GM21423 (cell line): ENCODE data around the gene EFNB3.

Source experiments
- ATAC-seq: cut with Tn5 transposase; IDR thresholded peaks from one replicate; pipeline ENCODE4 v1.9.1; 2021; ENCODE audit warnings: mild to moderate bottlenecking, moderate library complexity; ENCODE audit not compliant: unreplicated experiment

The EFNB3 gene

DNA sequence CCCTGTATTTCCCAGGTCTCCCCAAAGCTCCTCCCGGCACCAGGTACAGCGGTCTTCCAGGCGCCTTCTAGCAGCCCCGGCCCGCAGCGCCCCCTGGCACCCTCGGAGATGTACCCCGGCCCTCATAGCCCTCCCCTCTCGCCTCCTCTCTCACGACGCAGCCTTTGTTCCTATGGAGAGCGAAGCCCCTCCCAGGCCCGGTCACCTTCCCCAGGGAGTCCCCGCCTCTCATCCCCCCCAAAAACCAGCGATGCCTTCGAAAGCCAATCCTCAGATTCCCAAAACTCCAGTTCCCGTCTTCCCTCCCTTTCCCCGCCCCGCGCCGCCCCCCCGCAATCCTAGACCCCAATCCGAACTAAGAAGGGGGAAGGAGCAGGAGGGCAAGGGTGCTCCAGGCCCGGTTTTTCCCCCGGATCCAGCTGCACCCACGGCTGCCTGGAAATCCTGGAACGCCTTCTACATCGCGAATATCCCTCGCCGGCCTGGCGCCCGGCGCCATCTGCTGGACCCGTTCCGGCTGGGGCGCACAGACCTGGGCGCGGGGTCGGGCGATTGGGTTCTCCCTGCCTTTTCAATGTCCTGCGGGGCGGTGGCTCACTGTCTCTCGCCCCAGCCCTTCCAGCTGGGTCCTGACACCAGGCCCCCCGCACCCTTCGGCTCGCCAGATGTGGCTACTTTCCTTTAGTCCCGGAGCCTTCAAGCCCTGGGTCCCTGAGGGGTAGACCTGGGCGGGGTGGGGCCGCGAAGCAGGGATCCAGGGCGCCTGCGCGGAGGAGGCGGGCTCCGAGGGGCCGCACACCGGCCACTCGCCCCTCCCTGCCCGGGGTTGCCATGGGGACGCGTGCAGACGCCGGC is 12.1 kb downstream of the EFNB3 start, which contains the start of gene DNAH2:
Gene DNAH2 (plus strand): TSS at position 844 of the 855 bp plus-strand sequence. CDS start 1,991 bp downstream, outside the sequence.
- ATAC-seq = no peak

DNA sequence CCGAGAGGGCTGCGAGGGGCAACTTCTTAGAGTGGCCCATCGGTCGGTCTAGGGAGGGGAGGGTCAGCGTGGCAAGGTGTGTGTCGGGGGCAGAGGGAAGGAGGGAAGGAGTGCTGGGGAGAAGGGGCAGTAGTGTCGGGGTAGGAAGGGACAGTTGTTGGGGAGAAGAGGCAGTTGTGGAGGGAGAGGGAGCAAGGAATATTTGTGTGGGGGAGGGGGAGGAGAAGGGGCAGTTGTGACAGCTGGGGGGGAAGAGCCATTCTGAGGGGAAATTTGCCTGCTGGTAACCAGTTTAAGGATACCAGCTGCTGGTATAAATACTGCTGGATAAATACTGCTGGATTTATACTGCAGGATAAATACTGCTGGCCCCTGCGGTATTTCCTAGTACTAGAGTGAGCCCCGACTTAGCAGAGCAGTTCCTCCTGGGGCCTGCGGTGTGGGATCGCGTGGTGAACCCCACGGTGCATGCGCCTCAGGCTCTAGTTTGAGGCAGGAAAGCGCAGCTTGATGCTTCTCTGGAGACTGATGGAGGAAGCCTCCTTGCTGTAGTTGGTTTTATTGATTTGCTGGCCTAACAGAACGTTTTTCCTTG is 12.9 kb downstream of the EFNB3 start:
- no peak for ATAC-seq

DNA sequence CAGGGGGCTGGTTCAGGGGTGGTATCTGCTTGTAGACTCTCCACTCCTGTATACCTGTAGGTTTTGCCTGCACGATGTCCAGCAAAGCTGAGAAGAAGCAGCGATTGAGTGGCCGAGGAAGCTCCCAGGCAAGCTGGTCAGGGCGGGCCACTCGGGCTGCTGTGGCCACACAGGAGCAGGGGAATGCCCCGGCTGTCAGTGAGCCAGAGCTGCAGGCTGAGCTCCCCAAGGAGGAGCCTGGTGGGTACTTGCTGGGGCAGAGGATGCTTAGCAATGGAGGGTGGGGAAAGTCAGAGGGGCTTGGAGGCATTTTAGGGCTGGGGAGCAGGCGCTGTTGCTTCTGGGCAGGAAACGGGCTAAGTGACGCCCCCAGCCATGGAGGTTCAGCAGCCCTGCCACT is 14.7 kb downstream of the EFNB3 start:
- no peak for ATAC-seq

DNA sequence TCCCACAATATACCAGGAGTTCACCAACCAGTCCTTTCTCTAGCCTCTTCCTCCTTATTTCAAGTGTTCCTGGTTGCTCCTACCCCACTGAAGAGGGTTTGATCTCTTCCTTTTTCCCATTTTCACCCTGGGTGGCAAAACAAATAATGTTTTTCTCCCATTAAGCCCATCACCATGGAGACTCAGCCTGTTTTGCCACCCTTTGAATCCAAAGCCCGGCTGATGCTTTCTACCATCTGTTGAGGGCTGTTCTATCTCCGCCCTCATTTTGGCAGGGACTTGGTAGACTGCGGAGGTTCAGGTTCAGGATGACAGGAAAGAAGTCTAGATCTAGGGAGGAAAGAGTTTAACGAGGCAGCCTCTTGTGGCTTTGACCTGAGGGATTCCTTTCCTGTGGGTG is 15.1 kb downstream of the EFNB3 start:
- no peak for ATAC-seq

DNA sequence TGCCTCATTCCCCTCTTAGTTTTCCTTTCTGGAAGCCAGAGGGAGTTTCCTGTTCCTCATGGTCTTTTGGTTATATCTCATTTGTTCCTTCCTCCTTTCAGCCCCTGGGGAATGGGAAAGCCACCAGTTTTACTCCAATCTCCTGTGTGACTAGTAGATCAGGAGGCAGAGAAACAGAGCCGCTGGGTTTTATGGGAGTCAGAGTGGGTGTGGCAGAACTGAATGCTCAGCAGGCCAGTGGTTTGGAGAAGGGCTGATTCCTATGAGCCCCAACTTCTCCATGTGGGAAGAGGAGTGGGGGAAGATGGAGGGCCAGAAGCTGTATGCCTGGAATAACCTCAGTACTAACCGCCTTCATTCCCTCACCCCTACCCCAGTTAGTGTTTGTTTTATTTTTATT is 16.6 kb downstream of the EFNB3 start:
- no peak for ATAC-seq

DNA sequence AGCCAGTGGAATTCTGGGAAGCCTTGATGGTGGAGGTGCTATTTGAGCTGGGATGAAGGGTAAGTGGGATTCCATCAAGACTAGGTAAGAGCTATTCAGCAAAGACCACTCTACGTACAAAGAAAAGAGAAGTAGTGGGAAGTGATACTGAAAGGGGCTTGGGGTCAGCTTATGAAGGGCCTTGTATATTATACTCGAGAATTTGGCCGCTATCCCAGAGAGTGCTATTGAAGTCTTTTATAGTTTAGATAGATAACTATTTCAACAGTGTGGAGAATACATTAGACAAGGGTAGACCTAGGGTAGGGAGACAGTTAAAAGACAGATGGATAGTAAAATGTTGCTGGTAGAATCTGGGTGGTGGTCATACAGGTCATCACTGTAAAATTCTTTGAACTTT is 22.9 kb downstream of the EFNB3 start:
- no peak for ATAC-seq

DNA sequence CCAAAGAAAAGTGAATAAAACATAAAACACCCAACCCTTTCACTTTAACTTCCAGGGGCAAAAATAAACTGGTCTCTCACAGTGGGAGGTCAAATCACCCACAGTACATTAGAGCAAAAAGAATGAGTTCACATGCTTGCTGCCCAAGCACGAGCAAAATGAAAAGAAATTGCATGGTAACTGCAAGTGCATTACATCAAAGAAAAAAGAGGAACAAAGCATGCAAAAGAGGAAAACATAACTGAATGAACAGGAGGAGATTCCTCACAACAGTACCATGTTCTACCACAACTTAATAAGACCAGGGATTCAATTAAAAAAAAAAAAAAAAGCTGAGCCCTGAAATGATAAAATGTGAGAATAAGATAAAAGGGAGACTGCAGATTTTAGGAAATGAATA is 24.8 kb downstream of the EFNB3 start:
- no peak for ATAC-seq

DNA sequence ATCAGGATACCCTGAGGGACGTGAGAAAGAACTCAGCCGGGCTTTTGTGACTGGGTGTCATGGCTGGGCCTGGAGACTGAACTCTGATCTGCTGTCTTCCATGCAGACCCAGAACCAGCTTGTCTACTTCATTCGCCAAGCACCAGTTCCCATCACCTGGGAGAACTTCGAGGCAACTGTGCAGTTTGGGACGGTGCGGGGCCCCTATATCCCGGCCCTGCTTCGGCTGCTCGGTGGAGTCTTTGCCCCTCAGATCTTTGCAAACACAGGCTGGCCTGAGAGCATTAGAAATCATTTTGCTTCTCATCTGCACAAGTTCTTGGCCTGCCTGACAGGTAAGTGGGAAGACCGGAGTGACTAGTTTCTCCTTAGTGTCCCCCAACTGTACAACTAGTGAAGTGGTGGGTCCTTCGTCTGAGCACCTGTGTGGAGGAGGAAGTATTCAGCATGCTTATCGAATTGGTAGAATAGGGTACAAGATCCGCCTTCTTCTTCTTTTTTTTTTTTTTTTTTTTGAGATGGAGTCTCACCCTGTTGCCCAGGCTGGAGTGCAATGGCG is 28.1 kb downstream of the EFNB3 start:
- ATAC-seq = no peak

DNA sequence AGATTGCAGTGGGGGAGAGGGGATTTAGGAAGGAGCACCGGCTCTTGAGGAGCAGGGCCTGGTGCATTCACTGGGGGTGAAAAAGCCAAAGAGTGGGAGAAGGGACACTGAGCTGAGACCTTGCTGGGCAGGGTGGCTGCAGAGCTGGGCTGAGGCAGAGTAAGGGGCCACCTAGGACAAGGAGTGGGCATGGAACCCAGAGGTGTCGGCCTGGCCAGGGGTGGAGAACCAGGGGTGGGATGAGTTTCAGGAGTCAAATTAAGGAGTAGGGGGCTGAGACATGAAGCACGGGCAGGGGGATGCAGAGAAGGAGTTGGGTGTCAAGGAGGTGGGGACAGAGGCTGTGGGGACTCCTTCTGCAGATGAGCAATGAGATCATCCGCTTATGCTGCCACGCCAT is 32.6 kb downstream of the EFNB3 start:
- no peak for ATAC-seq

DNA sequence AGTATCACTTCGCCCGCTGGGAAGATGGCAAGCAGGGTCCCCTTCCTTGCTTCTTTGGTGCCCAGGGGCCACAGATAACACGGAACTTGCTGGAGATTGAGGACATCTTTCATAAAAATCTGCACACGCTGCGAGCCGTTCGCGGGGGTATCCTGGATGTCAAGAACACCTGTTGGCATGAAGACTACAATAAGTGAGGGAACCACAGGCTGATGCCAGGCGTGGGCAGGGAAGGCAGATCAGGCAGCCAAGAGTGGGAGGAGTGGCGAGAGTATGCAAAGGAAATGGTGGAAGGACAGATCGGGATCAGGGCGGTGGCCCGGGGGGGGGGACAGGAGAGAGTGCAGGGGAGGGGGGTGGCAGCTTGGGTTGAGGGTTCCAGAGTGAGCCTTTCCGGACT is 34.7 kb downstream of the EFNB3 start:
- no peak for ATAC-seq

DNA sequence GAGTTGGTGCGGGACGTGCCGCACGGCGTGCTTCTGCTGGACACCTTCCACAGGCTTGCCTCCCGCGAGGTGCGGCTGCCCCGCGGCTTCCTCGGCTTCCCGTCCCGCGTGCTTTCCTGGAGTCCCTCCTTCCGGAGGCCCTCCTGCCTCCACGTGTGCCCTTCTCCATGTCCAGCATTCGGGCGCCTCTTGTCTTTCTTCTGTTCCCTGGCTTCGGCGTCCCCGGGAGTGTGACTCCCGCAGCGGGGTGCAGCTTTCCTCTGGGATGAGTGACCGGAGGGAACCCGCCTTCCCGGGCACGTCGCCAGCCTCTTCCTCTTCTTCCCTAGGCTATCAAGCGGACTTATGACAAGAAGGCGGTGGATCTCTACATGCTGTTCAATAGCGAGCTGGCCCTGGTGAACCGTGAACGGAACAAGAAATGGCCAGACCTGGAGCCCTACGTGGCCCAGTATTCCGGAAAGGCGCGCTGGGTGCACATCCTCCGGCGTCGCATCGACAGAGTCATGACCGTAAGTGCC is 35.5 kb downstream of the EFNB3 start:
- no peak for ATAC-seq

DNA sequence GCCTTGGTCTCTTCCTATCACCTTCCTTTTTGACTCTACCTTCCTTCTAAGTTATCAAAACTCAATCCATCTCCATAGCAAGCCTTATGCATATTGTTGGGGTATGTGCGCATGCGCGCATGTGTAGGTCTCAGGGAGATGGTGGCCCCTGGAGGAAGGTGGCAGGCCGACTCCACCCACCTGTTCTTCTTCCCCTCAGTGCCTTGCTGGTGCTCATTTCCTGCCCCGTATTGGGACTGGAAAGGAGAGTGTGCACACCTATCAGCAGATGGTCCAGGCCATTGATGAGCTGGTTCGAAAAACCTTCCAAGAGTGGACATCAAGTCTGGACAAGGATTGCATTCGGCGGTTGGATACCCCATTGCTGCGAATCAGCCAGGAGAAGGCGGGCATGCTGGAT is 37.7 kb downstream of the EFNB3 start:
- no peak for ATAC-seq

DNA sequence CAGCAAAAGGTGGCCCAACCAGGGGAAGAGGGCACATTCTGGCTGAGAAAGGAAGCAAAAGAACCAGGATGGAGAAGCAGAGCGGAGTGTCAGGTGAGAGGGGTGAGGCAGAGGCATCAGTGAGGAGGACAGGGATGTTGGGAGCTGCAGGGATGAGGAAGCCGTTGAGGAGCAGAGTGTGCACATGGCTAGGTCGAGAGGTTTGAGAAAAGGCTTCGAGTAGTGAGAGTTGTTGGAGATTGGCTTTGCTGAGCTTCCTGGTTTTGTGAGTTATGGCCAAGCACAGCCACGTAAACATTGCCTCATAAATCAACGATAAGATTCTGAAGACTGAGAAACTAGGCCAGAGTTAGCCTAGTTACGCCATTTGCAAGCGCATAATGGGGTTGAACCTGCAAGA is 39.4 kb downstream of the EFNB3 start:
- ATAC-seq = no peak

DNA sequence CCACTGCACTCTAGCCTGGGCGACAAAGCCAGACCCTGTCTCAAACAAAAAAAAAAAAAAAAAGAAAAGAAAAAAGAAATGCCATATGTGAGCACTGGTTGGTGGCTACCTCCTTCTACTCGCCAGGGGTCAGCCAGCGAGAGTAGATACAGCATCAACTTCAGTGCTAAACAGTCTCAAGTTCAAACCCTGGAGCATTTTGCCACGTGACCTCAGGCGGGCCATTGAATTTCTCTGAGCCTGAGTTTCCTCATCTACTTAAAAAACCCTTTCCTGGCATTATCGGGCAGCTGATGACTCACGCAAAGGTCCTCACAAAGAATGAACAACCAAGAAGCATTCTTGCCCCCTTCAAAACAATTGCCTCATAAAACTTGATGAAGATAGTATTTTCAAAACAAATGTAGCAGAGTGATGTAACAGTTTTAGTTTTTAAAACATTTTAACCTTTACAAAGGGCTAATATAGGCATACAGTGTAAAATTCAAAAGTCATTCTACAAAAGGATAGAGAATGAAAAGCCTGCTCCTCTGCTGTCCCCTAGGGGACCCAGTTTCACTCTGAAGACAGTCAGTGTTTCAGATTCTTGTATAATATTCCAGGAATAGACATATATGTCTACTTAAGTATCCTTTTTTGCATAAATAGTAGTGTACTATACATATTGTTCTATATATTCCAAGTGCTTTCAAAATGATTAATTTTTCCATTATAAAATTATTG is 40.9 kb downstream of the EFNB3 start:
- no peak for ATAC-seq

DNA sequence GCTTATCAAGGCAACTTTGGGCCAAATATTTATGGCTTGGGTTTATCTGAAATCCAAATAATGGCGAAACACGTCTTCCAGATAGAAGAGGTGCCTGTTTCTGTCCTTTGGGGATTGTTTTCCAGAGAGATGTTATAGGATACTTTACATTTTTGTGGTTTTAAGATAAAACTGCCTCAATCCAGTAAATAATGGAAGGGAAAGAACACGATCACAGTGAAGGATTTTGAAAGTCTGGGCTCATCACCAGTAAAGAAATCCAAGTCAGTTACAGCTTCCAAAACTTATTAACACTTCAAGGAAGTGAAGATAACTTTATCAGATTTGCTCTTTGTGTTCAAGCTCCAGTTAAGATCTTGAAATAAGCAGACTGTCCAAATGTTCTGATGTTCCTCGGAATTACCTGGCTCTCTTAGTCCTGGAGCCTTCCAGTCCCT is 42.7 kb downstream of the EFNB3 start:
- no peak for ATAC-seq

DNA sequence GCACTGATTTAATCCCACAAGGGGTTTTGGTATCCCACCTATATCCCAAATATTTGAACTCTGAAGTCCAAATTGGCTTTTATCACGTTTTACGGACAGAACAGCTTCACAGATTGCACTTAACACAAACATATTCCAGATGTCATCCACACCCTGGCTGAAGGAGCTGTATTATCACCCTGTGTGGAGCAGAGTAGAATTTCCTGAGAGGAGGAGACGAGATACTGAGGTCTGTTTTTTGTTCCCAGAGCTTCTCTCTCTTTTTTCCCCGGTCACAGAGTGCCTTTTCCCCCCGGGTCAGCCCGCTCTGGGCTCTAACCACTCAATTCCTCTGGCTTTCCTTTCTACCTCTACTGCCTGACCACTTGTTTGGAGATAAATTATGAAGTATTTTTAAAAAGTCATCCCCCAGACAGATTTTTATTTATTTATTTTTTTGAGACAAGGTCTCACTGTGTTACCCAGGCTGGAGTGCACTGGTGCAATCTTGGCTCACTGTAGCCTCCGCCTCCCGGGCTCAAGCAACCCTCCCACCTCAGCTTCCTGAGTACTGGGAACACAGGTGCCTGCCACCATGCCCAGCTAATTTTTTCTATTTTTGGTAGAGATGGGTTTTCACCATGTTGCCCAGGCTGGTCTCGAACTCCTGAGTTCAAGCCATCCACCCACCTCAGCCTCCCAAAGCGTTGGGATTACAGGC is 43.2 kb downstream of the EFNB3 start:
- ATAC-seq = no peak

DNA sequence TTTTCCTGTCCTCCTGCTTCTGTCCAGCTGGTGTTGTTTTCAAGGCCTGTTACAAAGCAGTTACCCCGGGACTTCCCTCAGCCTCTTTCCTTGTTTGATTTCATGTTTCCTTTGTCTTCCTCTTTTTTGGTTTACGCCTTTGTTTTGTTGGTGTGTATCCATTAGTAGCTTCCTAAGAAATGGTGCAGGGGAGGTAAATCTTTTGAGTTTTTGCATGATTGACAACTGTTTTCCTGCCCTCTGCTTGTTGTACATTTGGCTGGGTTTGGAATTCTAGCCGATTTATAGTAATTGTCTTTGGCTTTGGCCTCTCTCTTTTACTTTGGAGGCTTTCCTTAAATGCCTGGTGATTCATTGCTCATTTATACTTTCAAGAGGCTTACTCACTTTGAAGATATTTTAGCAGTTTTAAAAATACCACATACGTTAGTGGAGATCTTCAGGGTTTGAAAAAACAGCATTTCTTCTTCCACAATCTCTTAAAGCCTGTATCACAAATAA is 45.4 kb downstream of the EFNB3 start:
- ATAC-seq = no peak

DNA sequence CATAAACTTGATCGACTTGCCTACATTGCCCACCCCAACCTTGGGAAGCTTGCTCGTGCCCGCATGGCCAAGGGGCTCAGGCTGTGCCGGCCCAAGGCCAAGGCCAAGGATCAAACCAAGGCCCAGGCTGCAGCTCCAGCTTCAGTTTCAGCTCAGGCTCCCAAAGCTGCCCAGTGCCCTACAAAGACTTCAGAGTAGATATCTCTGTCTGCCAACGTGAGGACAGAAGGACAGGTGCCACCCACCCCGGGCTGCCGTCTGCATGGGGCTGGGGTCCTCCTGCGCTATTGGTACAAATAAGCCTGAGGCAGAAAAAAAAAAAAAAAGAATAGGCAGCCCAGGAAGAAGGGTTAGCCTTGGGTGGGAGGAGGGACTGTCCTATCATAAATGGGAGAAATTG is 49.7 kb downstream of the EFNB3 start:
- ATAC-seq = no peak

DNA sequence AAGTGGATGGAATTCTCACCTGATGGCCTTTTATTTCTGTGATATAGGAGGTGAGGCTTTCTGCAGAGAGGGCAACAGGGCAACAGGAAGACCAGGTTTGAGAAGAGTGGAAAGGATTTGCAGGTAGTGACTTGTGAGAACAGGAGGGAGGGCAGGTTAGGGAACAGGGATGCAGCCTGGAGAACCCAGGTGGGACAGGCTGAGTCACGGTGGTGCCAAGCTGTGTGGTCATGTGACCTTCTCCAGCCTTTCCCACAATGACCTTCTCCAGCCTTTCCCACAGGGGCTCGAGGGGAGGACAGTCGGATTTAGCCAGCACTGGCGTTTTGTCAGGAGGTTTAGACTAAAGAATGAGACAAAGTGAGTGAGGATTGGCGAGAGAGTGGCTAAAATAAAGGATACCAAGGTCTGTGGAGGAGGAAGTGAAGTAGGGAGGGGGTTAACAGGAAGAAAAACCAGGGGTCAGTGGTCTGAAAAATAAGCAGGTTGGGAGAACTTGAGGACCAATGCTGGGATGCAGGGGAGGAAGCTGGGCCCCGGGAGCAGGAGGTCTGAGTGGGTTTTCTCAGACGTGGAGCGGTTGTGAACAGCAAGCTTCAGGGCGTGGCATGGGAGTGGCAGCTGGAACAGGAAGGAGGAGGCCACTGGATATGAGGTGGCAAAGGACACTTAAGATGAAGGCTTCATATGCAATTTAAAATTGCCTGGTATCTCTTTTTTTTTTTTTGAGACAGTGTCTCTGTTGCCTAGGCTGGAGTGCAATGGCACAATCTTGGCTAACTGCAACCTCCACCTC is 50.3 kb downstream of the EFNB3 start:
- ATAC-seq = no peak

DNA sequence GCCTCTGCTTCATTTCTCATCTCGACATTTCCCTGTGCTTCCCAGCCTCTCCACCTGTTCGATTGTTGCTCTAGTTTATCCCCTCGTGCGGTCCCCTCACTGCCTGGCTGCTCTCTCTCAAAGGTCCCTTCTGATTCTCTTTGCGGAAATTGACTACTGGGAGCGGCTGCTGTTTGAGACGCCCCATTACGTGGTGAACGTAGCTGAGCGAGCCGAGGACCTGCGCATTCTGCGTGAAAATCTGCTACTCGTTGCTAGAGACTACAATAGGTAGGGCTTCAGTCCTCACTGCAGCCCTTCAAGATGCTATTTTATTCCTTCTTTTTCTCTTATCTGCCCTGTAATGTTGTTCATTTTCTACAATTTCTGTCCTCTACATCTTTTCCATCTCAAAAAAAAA is 52.0 kb downstream of the EFNB3 start:
- ATAC-seq = no peak
